Ovary (tissue), 3 donors: ENCODE data around the gene CCNQ.

Experiments used
- EP300 ChIP-seq: sonication (generic); formaldehyde crosslinking; IDR thresholded peaks from one replicate; pipeline ENCODE4 v1.6.1; 2017; ENCODE audit warnings: antibody characterized with exemption
- POLR2A ChIP-seq: fragments of 450-650 bp; IDR thresholded peaks from one replicate; pipeline ENCODE4 v1.6.1; 2017; ENCODE audit warnings: antibody characterized with exemption, mild to moderate bottlenecking, moderate library complexity
- TF ChIP-seq, protein P1 (sequence below), 3 donors: fragments of 450-650 bp in 2 of 3; fragments of 200-600 bp in 1 of 3; IDR thresholded peaks; one replicate each; pipeline versions ENCODE4 v1.5.1 to v1.8.0; 2016 to 2022; ENCODE audit warnings: antibody characterized with exemption in 3 of 3, mild to moderate bottlenecking in 1 of 3
- donor health status: DM: no; HTN: no; CAD: no.

DNA sequence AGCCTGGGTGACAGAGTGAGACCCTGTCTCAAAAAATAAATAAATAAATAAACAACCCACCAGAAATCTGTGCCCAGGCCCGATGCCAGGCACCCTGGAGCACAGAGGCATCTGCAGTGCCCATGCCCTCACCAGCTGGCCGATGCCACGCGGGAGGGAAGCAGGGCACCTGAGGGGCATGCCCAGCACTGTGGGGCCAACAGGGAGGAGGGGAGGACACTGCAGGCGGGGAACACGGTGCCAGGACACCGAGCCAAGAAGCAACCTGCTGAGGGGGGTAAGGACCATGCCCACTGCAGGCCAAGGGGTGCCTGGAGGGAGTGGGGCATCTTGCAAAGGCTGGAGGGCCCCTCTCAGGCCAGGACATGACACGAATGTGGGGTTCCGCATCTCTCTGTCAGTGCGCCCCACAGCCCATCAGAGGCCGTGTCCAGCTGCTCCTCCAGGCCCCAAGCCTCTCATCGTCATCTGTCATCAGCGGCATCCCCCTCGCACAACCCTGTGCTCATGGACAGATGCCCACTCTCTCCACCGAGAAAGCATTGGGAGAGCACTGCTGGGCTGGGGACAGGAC is 34.8 kb upstream of the CCNQ start:
- TF ChIP-seq POLR2A (no peak), EP300 (no peak)
- TF ChIP-seq, protein P1, sequence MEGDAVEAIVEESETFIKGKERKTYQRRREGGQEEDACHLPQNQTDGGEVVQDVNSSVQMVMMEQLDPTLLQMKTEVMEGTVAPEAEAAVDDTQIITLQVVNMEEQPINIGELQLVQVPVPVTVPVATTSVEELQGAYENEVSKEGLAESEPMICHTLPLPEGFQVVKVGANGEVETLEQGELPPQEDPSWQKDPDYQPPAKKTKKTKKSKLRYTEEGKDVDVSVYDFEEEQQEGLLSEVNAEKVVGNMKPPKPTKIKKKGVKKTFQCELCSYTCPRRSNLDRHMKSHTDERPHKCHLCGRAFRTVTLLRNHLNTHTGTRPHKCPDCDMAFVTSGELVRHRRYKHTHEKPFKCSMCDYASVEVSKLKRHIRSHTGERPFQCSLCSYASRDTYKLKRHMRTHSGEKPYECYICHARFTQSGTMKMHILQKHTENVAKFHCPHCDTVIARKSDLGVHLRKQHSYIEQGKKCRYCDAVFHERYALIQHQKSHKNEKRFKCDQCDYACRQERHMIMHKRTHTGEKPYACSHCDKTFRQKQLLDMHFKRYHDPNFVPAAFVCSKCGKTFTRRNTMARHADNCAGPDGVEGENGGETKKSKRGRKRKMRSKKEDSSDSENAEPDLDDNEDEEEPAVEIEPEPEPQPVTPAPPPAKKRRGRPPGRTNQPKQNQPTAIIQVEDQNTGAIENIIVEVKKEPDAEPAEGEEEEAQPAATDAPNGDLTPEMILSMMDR (IDR thresholded peaks at IDR 0.05) = no peak
